Endothelial cell of umbilical vein (primary cell): Measurements from ENCODE around the gene RNF130.

Experiments used
- CTCF ChIP-seq, 2 donors: IDR thresholded peaks; 1 replicate in 1 of 2; 2 replicates in 1 of 2; pipeline ENCODE4 v1.5.1; 2011; ENCODE audit warnings: low read length in 2 of 2, mild to moderate bottlenecking in 2 of 2, moderate library complexity in 2 of 2, control low read depth in 1 of 2, inconsistent platforms in 1 of 2, low read depth in 1 of 2; ENCODE audit not compliant: insufficient read depth in 1 of 2; ENCODE audit errors: extremely low read depth in 1 of 2
- POLR2A ChIP-seq: IDR thresholded peaks from 2 replicates; pipeline ENCODE4 v1.6.1; 2012; ENCODE audit warnings: low read depth, mild to moderate bottlenecking, control low read depth, low read length

GRCh38 chr5:179991106-179991505 is 80.5 kb downstream of the RNF130 start:
- TF ChIP-seq POLR2A (no peak), CTCF (IDR thresholded peaks at IDR 0.05; ENCODE audit: extremely low read depth in 1 of 2, insufficient read depth in 1 of 2, low read depth in 1 of 2, low read length in 2 of 2) (no peak)
